ENCODE data around the gene ZGLP1.

Gene ZGLP1

GRCh38 chr19:10256551-10256950 is 53.1 kb downstream of the ZGLP1 start:
- no peak overlapping the region for H3K4me3 ChIP-seq (ENCODE audit: low read depth, low read length)
- no peak for TF ChIP-seq CTCF (IDR thresholded peaks at IDR 0.05; ENCODE audit: low read depth, low read length)

GRCh38 chr19:10255358-10255757 is 54.3 kb downstream of the ZGLP1 start:
- no peak overlapping the region for H3K4me3 ChIP-seq (ENCODE audit: low read depth, low read length)
- no peak for TF ChIP-seq CTCF (IDR thresholded peaks at IDR 0.05; ENCODE audit: low read depth, low read length)
